ENCODE data around the gene ETFB.

- TF ChIP-seq CTCF (IDR thresholded peaks at IDR 0.05; ENCODE audit: insufficient read depth, low read length) (no peak), REST (IDR thresholded peaks at IDR 0.05; ENCODE audit: insufficient replicate concordance, low read depth) (no peak), POLR2AphosphoS5 (IDR thresholded peaks at IDR 0.05; ENCODE audit: low read depth) (no peak)
These were observed 30.0 kb upstream of the ETFB start for GRCh38 chr19:51396175-51396574.
